Endothelial cell of umbilical vein (primary cell): ENCODE results near the gene FBXO21.

Experiments
- FOS ChIP-seq: IDR thresholded peaks from 2 replicates; pipeline ENCODE4 v1.6.1; 2011; ENCODE audit warnings: mild to moderate bottlenecking, low read length, moderate library complexity, borderline replicate concordance; ENCODE audit not compliant: insufficient read depth
- MAX ChIP-seq: IDR thresholded peaks from 2 replicates; pipeline ENCODE4 v1.6.1; 2011; ENCODE audit not compliant: insufficient read depth, insufficient read length
- POLR2A ChIP-seq: IDR thresholded peaks from 2 replicates; pipeline ENCODE4 v1.6.1; 2012; ENCODE audit warnings: low read depth, mild to moderate bottlenecking, control low read depth, low read length
- TF ChIP-seq, protein P1 (sequence below), 2 donors: IDR thresholded peaks; 1 replicate in 1 of 2; 2 replicates in 1 of 2; pipeline ENCODE4 v1.5.1; 2011; ENCODE audit warnings: low read length in 2 of 2, mild to moderate bottlenecking in 2 of 2, moderate library complexity in 2 of 2, control low read depth in 1 of 2, inconsistent platforms in 1 of 2, low read depth in 1 of 2; ENCODE audit not compliant: insufficient read depth in 1 of 2; ENCODE audit errors: extremely low read depth in 1 of 2

DNA sequence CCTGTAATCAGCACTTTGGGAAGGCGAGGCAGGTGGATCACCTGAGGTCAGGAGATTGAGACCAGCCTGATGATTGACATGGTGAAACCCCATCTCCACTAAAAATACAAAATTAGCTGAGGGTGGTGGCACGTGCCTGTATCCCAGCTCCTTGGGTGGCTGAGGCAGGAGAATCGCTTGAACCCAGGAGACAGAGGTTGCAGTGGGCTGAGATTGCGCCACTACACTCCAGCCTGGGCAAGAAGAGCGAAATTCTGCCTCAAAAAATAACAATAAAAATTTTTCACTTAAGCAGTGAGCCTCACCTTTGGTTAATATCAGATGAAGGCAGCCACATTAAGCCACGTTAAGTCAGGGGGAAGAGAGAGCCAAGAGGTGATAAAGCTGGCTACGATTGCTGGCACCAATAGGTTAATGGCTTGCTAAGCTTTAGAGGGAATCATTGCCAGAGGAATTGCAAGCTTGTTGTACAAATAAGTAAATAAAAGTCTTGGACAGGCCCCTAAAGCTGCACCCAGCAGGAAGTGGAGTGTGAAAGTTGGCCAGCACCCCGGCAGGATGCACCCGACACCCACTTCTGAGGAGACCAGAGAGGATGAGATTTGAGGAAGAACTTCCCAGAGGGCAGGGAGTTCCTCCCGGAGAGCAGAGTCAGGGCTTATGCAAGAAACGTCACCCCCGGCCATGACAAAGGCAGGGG is 49.7 kb downstream of the FBXO21 start:
- TF ChIP-seq, protein P1, sequence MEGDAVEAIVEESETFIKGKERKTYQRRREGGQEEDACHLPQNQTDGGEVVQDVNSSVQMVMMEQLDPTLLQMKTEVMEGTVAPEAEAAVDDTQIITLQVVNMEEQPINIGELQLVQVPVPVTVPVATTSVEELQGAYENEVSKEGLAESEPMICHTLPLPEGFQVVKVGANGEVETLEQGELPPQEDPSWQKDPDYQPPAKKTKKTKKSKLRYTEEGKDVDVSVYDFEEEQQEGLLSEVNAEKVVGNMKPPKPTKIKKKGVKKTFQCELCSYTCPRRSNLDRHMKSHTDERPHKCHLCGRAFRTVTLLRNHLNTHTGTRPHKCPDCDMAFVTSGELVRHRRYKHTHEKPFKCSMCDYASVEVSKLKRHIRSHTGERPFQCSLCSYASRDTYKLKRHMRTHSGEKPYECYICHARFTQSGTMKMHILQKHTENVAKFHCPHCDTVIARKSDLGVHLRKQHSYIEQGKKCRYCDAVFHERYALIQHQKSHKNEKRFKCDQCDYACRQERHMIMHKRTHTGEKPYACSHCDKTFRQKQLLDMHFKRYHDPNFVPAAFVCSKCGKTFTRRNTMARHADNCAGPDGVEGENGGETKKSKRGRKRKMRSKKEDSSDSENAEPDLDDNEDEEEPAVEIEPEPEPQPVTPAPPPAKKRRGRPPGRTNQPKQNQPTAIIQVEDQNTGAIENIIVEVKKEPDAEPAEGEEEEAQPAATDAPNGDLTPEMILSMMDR (IDR thresholded peaks at IDR 0.05; ENCODE audit: extremely low read depth in 1 of 2, insufficient read depth in 1 of 2, low read depth in 1 of 2, low read length in 2 of 2) = no peak
- TF ChIP-seq FOS (no peak), MAX (no peak), POLR2A (no peak)
